ENCODE data around the gene TUBB4A. TPM values are rescaled to one million over a fixed set of nuclear protein-coding genes. Genes with fewer than 3 reads are reported as not detected.

Gene TUBB4A
- total and polyA plus RNA-seq, 4 donors: 0.68 to 0.90 TPM; not detected in 2

DNA sequence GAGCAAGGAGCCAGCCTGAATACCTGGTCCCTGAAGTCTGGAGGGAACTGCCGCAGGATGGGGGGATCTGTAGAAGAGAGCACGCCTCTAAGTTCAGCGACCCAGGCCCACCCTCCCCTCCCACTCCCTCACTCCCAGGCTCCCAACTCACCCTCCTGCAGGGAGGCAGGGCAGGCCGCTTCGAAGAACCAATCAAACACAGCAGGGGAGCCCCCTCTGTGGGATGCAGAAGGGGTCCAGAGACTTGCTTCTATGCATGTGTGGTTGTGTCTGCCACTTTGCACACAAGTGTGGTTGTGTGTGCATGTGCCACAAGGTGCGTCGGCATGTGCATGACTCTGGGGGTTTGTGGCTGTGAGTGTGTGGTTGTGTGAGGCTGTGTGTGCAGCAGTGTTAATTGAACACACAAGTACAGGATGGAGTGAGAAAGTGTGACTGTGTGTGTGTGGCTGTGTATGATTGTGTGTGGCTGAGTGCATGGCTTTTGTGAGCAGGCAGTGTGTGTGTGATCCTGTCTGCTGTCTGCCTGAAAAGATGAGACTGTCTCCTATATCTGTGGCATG lies 22.2 kb downstream of the TUBB4A start:
- no peaks in the 10 kb centered on the region for H3K36me3 ChIP-seq (ENCODE audit: control insufficient read depth in 1 of 2, insufficient read depth in 2 of 2, low read length in 1 of 2)
- 38 to 48% methylated on average over 7 of the region's 7 CpGs for WGBS, 2 donors
- intact Hi-C loops (cut with DNase I): no loop called here
- DNase-seq (no peak), ATAC-seq (ENCODE audit: low FRiP score) (no peak)
- H3K27ac ChIP-seq (ENCODE audit: low read depth in 1 of 2, low read length in 2 of 2): no peak overlapping the region
- no peaks in the 10 kb centered on the region for H3K9me3 ChIP-seq (ENCODE audit: control insufficient read depth, low read length)
- no peaks in the 10 kb centered on the region for H3K4me1 ChIP-seq (ENCODE audit: control insufficient read depth in 1 of 2, insufficient read depth in 2 of 2, low read length in 2 of 2)
- no peak overlapping the region for H3K4me3 ChIP-seq (ENCODE audit: low read length in 2 of 2)
- no peaks in the 10 kb centered on the region for H3K27me3 ChIP-seq (ENCODE audit: control insufficient read depth in 1 of 2, insufficient read depth in 2 of 2, low read length in 1 of 2)

DNA sequence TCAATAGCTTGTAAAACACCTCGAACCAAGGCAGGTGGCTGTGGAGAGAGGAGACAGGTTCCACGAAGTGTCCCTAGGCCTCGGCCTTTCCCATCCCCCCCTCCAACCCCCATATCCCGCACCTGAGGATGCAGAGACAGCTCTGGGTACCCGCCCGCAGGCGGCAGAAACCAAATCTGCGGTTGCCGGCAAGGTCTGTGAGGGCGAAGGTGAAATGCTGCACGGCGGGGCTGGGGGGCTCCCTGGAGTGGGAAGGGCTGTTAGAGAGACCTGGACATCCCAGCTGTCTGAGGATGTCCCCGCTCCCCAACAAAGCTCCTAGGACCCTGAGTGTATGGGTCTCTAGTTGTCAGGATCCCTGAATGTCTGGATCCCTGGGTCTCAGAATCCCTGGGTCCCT lies 23.3 kb downstream of the TUBB4A start:
- whole genome bisulfite sequencing, 2 donors: 83 to 84% methylated on average over 13 of the region's 13 CpGs
- Histone ChIP-seq H3K4me1 (ENCODE audit: control insufficient read depth in 1 of 2, insufficient read depth in 2 of 2, low read length in 2 of 2) (no peaks in the 10 kb centered on the region), H3K9me3 (ENCODE audit: control insufficient read depth, low read length) (no peaks in the 10 kb centered on the region), H3K4me3 (ENCODE audit: low read length in 2 of 2) (no peak overlapping the region), H3K36me3 (ENCODE audit: control insufficient read depth in 1 of 2, insufficient read depth in 2 of 2, low read length in 1 of 2) (no peaks in the 10 kb centered on the region), H3K27me3 (ENCODE audit: control insufficient read depth in 1 of 2, insufficient read depth in 2 of 2, low read length in 1 of 2) (peaks cover 0 to 1% of the 10 kb centered on the region in 2 donors), H3K27ac (ENCODE audit: low read depth in 1 of 2, low read length in 2 of 2) (no peak overlapping the region)
- no peak for ATAC-seq (ENCODE audit: low FRiP score)
- DNase-seq: no peak
- intact Hi-C loops (cut with DNase I): no loop called here

DNA sequence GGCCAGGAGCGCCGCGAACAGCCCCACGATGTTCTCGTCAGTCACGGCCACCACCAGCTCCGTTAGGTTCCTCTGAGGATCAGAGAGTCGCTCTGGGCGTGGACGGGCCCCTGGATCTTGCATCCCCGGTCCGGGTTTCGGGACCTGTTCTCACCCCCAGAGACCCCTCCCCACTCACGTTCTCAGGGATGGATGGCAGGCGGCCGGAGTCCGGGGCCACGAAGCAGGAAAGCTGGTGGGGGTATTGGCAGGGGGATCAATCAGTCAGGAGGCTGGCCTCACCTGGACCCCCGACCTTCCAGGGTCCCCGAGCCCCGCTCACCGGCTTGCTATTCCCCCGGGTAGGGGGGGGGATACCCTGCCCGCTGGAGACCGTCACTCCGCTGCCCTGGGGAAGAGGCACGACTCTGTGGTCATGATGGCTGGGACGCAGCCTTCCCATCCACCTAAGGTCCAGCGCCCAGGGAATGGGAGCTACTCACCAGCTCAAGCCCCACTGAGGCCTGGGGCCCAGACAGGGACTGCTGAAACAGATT lies 25.1 kb downstream of the TUBB4A start:
- H3K4me1 ChIP-seq (ENCODE audit: control insufficient read depth in 1 of 2, insufficient read depth in 2 of 2, low read length in 2 of 2): no peaks in the 10 kb centered on the region
- peaks cover 0 to 1% of the 10 kb centered on the region in 2 donors for H3K27me3 ChIP-seq (ENCODE audit: control insufficient read depth in 1 of 2, insufficient read depth in 2 of 2, low read length in 1 of 2)
- intact Hi-C loops (cut with DNase I): no loop called here
- H3K27ac ChIP-seq (ENCODE audit: low read depth in 1 of 2, low read length in 2 of 2): no peak overlapping the region
- no peaks in the 10 kb centered on the region for H3K36me3 ChIP-seq (ENCODE audit: control insufficient read depth in 1 of 2, insufficient read depth in 2 of 2, low read length in 1 of 2)
- WGBS, 2 donors: 9% methylated on average over 20 to 29 of the region's 29 CpGs
- H3K9me3 ChIP-seq (ENCODE audit: control insufficient read depth, low read length): no peaks in the 10 kb centered on the region
- no peak overlapping the region for H3K4me3 ChIP-seq (ENCODE audit: low read length in 2 of 2)
- DNase-seq (no peak), ATAC-seq (ENCODE audit: low FRiP score) (no peak)

DNA sequence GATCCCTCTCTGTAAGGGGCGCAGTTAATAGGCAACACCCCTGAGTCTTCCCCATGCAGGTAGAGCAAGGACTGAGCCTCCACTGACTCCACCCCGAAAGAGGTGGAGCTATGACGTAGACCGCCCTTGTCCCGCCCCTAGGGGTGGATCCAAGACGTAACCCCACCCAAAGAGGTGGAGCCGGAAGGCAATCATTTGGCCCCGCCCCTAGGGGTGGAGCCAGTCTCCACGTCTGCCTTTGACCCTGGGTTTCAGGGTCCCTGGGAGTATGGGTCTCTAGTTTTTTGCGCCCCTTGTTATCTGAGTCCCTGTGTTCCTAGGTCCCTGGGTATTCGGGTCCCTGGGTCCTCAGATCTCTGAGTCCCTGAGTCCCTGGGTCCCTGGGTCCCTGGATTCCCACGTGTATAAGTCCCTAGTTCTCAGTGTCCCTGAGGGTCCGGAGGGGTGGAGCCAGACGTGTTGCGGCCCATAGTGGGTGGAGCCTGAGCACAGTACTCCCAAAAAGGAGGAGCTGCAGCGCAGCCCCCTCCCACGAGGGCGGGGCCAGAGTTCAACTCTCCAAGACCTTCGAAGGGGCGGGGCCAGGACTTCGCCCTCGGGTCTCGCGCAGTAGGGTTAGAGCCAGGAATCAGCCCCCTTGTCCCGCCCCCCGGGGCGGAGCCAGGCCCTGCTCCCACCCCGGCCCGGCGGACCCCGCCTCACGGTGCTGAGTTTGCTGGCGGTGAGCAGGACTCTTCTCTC lies 25.8 kb downstream of the TUBB4A start:
- intact Hi-C loops (cut with DNase I): no loop called here
- ATAC-seq (ENCODE audit: low FRiP score) (no peak), DNase-seq (peak; percentile 63 to 81)
- H3K4me1 ChIP-seq (ENCODE audit: control insufficient read depth in 1 of 2, insufficient read depth in 2 of 2, low read length in 2 of 2): no peaks in the 10 kb centered on the region
- no peaks in the 10 kb centered on the region for H3K9me3 ChIP-seq (ENCODE audit: control insufficient read depth, low read length)
- H3K36me3 ChIP-seq (ENCODE audit: control insufficient read depth in 1 of 2, insufficient read depth in 2 of 2, low read length in 1 of 2): no peaks in the 10 kb centered on the region
- WGBS, 2 donors: 1 to 6% methylated on average over 26 to 33 of the region's 33 CpGs
- H3K27ac ChIP-seq (ENCODE audit: low read depth in 1 of 2, low read length in 2 of 2): no peak overlapping the region
- no peak overlapping the region for H3K4me3 ChIP-seq (ENCODE audit: low read length in 2 of 2)
- H3K27me3 ChIP-seq (ENCODE audit: control insufficient read depth in 1 of 2, insufficient read depth in 2 of 2, low read length in 1 of 2): peaks cover 0 to 1% of the 10 kb centered on the region in 2 donors

GRCh38 chr19:6475321-6476108 lies 26.6 kb downstream of the TUBB4A start:
- Histone ChIP-seq H3K9me3 (ENCODE audit: control insufficient read depth, low read length) (no peaks in the 10 kb centered on the region), H3K36me3 (ENCODE audit: control insufficient read depth in 1 of 2, insufficient read depth in 2 of 2, low read length in 1 of 2) (no peaks in the 10 kb centered on the region), H3K4me1 (ENCODE audit: control insufficient read depth in 1 of 2, insufficient read depth in 2 of 2, low read length in 2 of 2) (no peaks in the 10 kb centered on the region), H3K4me3 (ENCODE audit: low read length in 2 of 2) (no peak overlapping the region), H3K27me3 (ENCODE audit: control insufficient read depth in 1 of 2, insufficient read depth in 2 of 2, low read length in 1 of 2) (peaks cover 0 to 1% of the 10 kb centered on the region in 2 donors), H3K27ac (ENCODE audit: low read depth in 1 of 2, low read length in 2 of 2) (no peak overlapping the region)
- WGBS, 2 donors: 5 to 7% methylated on average over 50 to 52 of the region's 52 CpGs
- intact Hi-C loops (cut with DNase I): no loop called here
- DNase-seq (no peak), ATAC-seq (ENCODE audit: low FRiP score) (no peak)

DNA sequence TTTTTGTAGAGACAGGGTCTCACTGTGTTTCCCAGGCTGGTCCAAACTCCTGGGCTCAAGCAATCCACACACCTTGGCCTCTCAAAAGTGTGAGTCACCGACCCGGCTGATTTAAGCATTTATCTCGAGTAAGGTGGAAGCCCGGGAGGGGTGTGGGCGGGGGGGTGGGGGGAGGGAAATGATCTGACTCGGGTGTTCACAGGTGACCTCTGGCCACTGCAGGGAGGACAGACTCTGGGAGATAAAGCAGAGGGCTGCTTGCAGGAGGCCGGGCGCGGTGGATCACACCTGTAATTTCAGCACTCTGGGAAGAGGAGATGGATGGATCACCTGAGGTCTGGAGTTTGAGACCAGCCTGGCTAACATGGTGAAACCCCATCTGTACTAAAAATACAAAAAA lies 28.5 kb downstream of the TUBB4A start:
- peaks cover 0 to 1% of the 10 kb centered on the region in 2 donors for H3K27me3 ChIP-seq (ENCODE audit: control insufficient read depth in 1 of 2, insufficient read depth in 2 of 2, low read length in 1 of 2)
- ATAC-seq (ENCODE audit: low FRiP score) (no peak), DNase-seq (no peak)
- H3K4me1 ChIP-seq (ENCODE audit: control insufficient read depth in 1 of 2, insufficient read depth in 2 of 2, low read length in 2 of 2): no peaks in the 10 kb centered on the region
- no peaks in the 10 kb centered on the region for H3K9me3 ChIP-seq (ENCODE audit: control insufficient read depth, low read length)
- 73 to 79% methylated on average over 9 of the region's 9 CpGs for WGBS, 2 donors
- no peak overlapping the region for H3K27ac ChIP-seq (ENCODE audit: low read depth in 1 of 2, low read length in 2 of 2)
- intact Hi-C loops (cut with DNase I): no loop called here
- no peaks in the 10 kb centered on the region for H3K36me3 ChIP-seq (ENCODE audit: control insufficient read depth in 1 of 2, insufficient read depth in 2 of 2, low read length in 1 of 2)
- no peak overlapping the region for H3K4me3 ChIP-seq (ENCODE audit: low read length in 2 of 2)

- Histone ChIP-seq H3K36me3 (ENCODE audit: control insufficient read depth in 1 of 2, insufficient read depth in 2 of 2, low read length in 1 of 2) (no peaks in the 10 kb centered on the region), H3K4me1 (ENCODE audit: control insufficient read depth in 1 of 2, insufficient read depth in 2 of 2, low read length in 2 of 2) (no peaks in the 10 kb centered on the region), H3K4me3 (ENCODE audit: low read length in 2 of 2) (no peak overlapping the region), H3K9me3 (ENCODE audit: control insufficient read depth, low read length) (no peaks in the 10 kb centered on the region), H3K27me3 (ENCODE audit: control insufficient read depth in 1 of 2, insufficient read depth in 2 of 2, low read length in 1 of 2) (peaks cover 0 to 1% of the 10 kb centered on the region in 2 donors), H3K27ac (ENCODE audit: low read depth in 1 of 2, low read length in 2 of 2) (no peak overlapping the region)
- 64% methylated on average over 4 of the region's 4 CpGs for WGBS, 2 donors
- DNase-seq: no peak
- intact Hi-C loops (cut with DNase I): no loop called here
- no peak for ATAC-seq (ENCODE audit: low FRiP score)
Measured at GRCh38 chr19:6472713-6473112, 29.4 kb downstream of the TUBB4A start.

- Histone ChIP-seq H3K36me3 (ENCODE audit: control insufficient read depth in 1 of 2, insufficient read depth in 2 of 2, low read length in 1 of 2) (no peaks in the 10 kb centered on the region), H3K9me3 (ENCODE audit: control insufficient read depth, low read length) (no peaks in the 10 kb centered on the region), H3K27me3 (ENCODE audit: control insufficient read depth in 1 of 2, insufficient read depth in 2 of 2, low read length in 1 of 2) (peaks cover 0 to 1% of the 10 kb centered on the region in 2 donors), H3K4me3 (ENCODE audit: low read length in 2 of 2) (no peak overlapping the region), H3K4me1 (ENCODE audit: control insufficient read depth in 1 of 2, insufficient read depth in 2 of 2, low read length in 2 of 2) (no peaks in the 10 kb centered on the region), H3K27ac (ENCODE audit: low read depth in 1 of 2, low read length in 2 of 2) (no peak overlapping the region)
- DNase-seq (no peak), ATAC-seq (ENCODE audit: low FRiP score) (no peak)
- intact Hi-C loops (cut with DNase I): no loop called here
- 78 to 79% methylated on average over 14 of the region's 14 CpGs for WGBS, 2 donors
Measured at GRCh38 chr19:6471076-6471475, 31.0 kb downstream of the TUBB4A start.

Measured in aorta (tissue), 5 donors.